NCI-H82 treated with DMSO at 0.1 percent for 48 hours (cell line): ENCODE measurements around the gene UGT1A1.

Source experiments
- DNase-seq: peaks from one replicate; lab custom pipeline; 2025; ENCODE audit not compliant: unreplicated experiment; lab: John Stamatoyannopoulos, UW

The UGT1A1 gene

GRCh38 chr2:233794128-233794658, 34.1 kb downstream of the UGT1A1 start:
- no peak for DNase-seq

DNA sequence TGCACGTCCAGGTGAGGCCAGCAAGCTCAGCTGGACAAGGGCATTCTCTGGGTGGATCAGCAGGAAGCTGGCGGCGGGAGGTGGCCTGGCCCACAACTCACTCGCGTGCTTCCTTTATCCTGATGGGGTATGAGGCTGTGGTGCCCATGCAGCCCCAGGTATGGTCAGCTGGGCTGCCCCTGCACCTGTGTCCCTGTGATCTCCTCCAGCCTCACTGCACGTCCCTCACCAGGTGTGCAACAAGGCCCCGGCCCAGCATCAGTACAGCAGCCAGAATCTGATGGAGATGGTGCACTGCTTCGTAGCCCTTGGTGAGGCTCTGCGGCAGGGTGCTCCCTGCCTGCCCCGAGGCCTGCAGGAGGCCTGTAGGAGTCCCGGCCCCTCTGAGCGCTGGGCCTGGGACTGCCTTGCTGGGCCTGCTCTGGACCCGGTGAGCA, 35.7 kb downstream of the UGT1A1 start:
- DNase-seq, result no peak

DNA sequence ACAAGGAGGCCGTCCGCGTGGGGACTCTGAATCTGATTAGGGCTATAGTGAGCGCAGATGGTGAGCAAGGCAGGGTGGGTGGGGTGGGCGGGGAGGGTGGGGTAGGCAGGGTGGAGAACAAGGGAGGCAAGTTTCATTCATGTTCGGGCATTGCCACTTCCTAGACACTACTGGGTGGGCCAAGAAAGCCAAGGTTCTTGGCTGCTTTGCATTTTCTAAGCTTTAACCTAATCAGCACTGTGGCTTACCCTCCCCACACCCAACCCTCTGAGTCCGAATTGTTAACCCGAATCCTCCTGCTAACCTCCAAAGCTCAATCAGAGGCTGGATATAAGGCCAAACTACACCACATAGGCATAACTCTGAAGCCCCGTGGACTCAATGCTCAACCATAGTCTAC, 36.2 kb downstream of the UGT1A1 start:
- DNase-seq, result peak; percentile 80

DNA sequence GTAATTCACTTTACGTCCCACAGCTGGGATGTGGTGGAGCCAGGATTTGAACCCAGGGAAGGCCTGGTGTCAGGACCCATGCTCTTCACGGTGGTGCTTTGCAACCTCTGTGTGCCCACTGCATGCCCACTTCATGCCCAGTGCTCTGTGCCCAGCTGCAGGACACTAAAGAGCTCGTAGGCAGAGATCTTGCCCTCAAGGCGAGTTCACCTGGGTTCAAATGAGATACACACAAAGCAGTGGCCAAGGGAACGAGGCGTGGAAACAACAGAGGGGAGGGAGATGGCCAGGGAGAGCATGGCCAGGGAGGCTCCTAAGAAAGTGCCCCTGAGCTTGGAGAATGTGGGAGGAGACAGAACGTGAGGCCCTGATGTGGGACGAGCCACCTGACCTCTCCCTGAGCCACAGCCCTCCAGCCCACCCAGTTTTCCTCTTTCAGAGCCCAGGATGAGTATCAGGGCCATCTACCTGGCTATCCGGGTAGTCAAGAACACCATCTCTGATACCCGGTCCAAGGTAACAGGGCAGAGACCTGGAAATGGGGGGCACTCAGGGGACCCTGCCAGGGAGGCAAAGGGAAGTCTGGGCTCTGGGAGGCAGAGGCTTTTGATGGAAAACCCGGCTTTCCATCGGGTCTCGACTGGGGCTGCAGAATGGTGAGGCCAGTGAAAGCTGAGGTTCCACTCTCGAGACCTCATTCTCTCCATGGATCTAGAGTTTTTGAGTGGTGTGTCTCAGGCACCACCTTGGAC, 38.4 kb downstream of the UGT1A1 start:
- DNase-seq, result no peak

DNA sequence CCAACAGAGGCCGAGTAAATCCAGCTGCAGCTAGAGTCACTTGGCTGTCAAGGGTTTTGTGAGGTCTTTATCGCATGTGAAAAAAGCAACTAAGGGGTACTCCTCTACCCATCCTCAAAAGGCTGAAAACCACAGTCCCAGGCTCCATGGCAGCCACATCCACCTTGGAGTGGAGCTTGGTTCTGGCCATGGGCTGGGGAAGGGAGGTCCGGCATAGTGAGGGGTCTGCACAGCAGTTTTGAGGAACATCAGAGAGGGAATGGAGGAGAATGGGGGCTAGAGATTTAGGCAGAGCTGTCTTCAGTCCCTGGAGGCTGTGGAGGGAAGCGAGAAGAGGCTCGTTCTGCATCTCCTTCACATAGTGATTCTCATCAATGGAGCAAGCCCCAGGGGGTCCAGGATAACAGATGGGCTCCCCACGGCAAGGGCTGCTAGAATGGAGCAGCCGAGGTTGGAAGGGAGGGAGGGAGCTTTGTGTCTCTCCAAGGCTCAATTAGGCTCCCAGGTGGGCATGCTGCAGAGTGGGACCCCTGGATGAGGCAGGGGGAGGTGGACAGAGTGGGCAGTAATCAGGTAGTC, 39.1 kb downstream of the UGT1A1 start:
- no peak for DNase-seq

DNA sequence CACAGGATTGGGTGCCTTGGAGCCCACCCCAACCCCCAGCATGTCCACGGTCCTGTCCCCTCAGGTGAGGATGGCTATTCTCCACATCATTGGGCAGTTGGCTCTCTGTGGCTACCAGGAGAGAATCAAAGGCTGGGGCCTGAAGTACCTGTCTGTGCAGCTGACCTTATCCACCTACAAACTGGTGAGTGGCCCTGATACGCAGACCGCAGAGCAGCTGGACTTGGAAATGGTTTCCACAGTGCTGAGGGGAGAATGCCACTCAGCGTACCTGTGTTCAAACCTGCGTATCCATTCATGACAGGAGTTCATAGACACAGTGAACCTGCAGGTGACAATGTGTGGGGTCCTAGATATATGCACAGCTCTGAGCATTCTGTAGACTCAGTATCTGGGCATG, 39.6 kb downstream of the UGT1A1 start:
- DNase-seq, result no peak

GRCh38 chr2:233800208-233800607, 40.1 kb downstream of the UGT1A1 start:
- no peak for DNase-seq

- no peak for DNase-seq
These were observed 41.5 kb downstream of the UGT1A1 start for GRCh38 chr2:233801357-233802131.

DNA sequence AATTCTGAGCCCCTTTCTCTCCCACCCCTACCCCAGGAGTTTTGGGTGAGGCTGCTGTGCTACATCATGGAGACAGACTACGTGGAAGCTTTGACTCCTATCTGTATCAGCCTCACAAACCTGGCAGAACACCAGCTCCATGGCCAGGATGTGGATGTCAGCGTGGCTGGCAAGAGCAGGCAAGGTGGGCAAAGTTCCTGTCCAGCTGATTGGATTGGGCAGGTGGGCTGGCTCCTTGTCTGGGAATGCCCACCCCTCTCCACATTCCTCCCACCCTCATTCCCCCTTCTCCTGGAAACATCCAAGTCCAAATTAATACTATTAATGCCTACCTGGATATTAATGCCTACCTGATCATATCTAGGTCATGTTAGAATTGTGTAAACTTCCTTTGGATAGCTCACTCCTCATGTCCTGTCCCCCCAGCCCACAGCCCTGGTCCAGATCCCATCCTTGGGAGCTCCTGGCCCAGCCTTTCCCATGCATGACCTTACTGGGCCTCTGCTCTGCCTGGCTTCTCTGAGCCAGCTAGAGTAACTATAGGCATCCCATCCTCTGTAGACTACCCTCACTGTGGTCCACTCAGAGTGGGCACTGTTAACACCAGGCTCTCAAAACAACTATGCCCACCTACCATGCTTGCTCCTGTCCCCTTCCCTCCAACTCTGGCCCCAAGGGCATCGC, 42.2 kb downstream of the UGT1A1 start:
- no peak for DNase-seq

GRCh38 chr2:233803292-233803911, 43.3 kb downstream of the UGT1A1 start:
- DNase-seq, result no peak

GRCh38 chr2:233803994-233804393, 43.9 kb downstream of the UGT1A1 start:
- DNase-seq, result no peak

GRCh38 chr2:233807215-233807865, 47.3 kb downstream of the UGT1A1 start:
- no peak for DNase-seq

DNA sequence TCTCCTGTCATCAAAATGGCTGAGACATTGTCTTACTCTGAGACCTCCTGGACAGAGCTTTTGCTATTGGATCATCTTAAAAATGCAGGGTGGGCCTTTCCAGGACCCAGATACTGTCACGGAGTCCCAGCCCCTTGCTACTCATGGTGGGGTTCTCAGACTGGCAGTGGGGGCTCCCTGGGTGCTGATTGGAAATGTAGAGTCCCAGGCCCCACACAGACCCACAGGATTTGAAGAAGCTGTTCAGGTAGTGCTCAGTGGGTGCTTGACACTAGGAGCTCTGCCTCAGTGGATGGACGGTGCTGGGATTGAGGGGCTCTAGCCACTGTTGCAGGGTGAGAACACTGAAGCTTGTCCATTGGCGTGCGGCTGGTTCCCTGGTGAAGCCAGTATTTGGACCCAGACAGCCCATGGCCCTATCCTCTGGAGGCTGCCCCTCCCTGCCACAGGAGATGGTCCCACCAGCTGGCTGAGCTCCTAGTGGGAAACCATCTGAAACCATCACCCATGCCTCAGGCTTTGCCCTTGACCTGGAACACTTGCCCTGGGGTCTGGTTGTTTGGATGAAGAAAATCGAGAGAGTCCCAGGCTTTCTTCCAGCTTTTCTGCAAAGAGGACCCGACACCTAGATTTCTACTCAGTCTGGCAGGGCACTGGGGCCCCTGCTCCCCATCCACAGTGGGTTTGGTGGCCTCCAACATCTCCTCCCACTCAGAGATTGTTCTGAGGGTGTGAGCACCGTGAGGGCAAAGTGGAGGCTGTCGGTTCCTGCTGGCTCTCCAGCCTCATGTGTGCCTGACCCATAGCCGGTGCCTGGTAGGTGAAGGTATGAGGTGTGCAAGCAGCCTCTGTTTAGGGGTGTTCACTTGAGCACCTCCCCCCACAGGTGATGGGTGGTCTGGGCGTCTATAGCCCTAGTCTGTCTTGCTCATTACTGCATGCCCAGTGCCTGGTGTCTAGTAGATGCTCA, 48.2 kb downstream of the UGT1A1 start:
- DNase-seq, result no peak

DNA sequence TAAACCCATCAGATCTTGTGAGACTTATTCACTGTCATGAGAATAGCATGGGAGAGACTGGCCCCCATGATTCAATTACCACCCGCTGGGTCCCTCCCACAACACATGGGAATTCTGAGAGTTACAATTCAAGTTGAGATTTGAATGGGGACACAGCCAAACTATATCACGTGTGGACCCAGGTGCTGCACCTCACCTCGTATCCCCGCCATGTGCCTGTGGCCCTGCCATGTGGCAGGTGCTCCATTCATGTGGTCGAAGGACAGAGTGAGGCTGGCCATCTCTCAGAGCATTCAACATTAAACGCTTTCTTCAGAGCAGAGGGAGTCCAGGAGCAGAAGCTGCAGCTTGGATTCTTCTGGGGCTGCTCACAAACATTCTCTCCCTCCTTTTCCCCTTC, 50.3 kb downstream of the UGT1A1 start:
- DNase-seq, result no peak

- DNase-seq, result no peak
These were observed 51.0 kb downstream of the UGT1A1 start for GRCh38 chr2:233811087-233811486.

GRCh38 chr2:233811732-233812131, 51.7 kb downstream of the UGT1A1 start:
- DNase-seq, result no peak

GRCh38 chr2:233813236-233814055, 53.4 kb downstream of the UGT1A1 start:
- no peak for DNase-seq
